NCI-H146 treated with DMSO at 0.1 percent for 48 hours (cell line): ENCODE measurements around the gene CCL27.
"Not testable (repeated sequence)": the region's sequence is repeated elsewhere in the genome, so short reads cannot be mapped to it uniquely, and the experiment has no call there.

Experiments
- DNase-seq: peaks from one replicate; lab custom pipeline; 2025; ENCODE audit not compliant: unreplicated experiment; lab: John Stamatoyannopoulos, UW

The CCL27 gene

DNA sequence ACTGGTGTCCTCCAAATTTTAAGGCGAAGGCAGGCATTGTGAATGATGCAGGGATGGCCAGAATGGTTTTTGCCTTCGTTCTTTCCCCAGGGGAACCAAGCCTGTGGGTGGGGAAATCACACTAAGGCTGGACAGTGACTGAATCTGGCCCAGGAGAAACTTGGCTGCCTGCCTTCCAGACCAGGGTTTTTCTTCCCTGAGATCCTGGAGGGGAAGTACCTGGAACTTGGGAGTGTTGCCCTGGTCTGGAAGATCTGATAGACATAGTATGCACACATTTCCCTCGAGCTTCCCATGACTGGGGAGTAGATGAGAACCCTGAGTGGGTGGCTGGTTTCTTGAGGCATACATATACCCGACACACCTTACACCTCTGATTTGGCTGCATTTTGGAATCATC is 11.1 kb downstream of the CCL27 start:
- no peak for DNase-seq

GRCh38 chr9:34650816-34651215 is 11.6 kb downstream of the CCL27 start:
- DNase-seq: no peak

- DNase-seq: no peak
These were observed 13.8 kb downstream of the CCL27 start for GRCh38 chr9:34648673-34649072.

GRCh38 chr9:34647651-34648050 is 14.8 kb downstream of the CCL27 start:
- no peak for DNase-seq

- DNase-seq: no peak
These were observed 15.4 kb downstream of the CCL27 start for GRCh38 chr9:34647084-34647403.

GRCh38 chr9:34646211-34647083 is 16.0 kb downstream of the CCL27 start, which contains the start of gene GALT:
Gene GALT (plus strand): TSS chr9:34646675. CDS start chr9:34646705, 30 bp downstream.
- DNase-seq: peak; percentile 94

- no peak for DNase-seq
These were observed 17.6 kb downstream of the CCL27 start for GRCh38 chr9:34644766-34645314.

- DNase-seq: no peak
These were observed 19.8 kb downstream of the CCL27 start for GRCh38 chr9:34642679-34643078.

DNA sequence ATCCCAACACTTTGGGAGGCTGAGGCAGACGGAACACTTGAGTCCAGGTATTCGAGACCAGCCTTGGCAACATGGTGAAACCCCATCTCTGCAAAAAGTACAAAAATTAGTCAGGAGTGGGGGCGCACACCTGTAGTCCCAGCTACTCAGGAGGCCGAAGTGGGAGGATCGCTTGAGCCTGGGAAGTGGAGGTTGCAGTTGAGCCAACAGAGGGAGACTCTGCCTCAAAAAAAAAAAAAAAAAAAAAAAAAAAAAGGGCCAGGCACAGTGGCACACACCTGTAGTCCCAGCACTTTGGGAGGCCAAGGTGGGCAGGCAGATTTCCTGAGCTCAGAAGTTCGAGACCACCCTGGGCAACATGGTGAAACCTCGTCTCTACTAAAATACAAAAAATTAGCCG is 23.1 kb downstream of the CCL27 start:
- DNase-seq: not testable (repeated sequence)

- no peak for DNase-seq
These were observed 24.4 kb downstream of the CCL27 start for GRCh38 chr9:34638138-34638445.

- peak; percentile 91 for DNase-seq
These were observed 24.9 kb downstream of the CCL27 start, which contains the start of gene SIGMAR1 for GRCh38 chr9:34637356-34638137. Gene SIGMAR1 (minus strand): TSS chr9:34637787. CDS start chr9:34637697, 90 bp downstream.

DNA sequence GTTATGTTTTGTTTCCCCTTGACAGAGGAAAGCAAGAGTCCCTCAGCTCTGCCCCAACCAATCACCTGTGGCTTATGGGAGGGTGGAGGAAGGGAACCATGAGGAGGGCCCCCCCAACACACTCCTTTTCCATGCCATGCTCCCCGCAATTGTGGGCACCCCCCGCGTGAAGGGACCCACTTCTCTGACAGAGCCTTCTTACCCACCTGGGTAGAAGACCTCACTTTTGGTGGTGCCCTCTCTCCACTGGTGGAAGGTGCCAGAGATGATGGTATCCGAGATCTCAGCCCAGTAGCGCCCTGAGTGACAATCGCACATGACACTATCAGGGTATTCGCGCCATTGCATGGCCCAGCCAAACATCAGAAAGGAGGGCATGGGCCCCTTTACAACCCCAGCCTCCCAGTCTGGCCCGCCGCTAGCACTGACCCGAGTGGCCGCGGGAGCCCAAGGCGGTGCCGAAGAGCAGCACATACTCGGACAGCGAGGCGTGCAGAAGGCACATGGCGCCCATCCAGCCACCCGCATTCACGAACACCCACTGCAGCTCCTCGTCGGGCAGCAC is 25.6 kb downstream of the CCL27 start:
- no peak for DNase-seq

DNA sequence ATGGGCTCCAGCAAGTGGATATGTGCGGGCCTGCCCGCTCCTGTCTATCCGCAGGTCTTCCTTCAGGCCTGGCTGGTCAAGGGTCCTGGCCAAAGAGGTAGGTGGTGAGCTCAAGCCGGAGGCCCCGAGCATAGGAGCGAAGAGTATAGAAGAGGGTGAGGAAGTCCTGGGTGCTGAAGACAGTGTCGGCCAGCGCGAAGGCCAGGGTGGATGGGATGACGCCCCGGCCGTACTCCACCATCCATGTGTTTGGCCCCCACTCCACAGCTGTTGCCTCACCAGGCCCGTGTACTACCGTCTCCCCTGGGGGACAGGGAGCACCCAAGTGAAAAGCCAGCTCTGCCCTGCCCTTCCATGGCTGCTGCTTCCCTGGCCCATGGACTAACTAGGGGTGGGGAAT is 26.9 kb downstream of the CCL27 start:
- DNase-seq: no peak

DNA sequence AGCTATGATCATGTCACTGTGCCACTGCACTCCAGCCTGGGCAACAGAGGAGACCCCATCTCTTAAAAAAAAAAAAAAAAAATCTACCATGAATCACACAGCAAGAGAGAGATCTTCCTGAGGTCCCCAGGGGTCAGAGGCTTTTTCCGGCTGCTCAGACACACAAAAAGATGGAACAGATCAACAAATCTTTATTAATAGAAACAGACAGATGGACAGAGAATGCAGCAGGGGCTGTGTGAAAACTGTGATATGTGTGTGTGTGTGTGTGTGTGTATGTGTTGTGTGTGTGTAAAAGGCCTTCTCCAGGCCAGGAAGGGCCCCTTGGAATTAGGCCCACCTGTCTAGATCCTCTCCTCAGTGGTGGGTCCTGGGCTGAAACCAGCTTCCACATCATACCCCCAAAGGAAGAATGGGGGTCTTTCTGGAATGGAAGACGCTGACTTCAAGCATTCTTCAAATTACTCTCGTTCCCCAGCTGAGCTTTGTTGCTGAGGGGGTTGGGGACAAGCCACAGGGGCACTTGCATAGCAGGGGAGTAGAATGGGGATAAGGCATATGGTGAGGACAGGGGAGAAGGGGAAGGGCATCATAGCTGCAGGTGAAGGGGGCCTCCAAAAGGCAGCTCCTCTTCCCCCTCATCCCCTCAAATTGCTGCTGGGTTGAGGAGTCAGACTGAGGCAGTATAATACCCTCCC is 27.8 kb downstream of the CCL27 start:
- no peak for DNase-seq

GRCh38 chr9:34633851-34634550 is 28.5 kb downstream of the CCL27 start:
- DNase-seq: peak; percentile 58

- no peak for DNase-seq
These were observed 29.3 kb downstream of the CCL27 start for GRCh38 chr9:34633166-34633565.

DNA sequence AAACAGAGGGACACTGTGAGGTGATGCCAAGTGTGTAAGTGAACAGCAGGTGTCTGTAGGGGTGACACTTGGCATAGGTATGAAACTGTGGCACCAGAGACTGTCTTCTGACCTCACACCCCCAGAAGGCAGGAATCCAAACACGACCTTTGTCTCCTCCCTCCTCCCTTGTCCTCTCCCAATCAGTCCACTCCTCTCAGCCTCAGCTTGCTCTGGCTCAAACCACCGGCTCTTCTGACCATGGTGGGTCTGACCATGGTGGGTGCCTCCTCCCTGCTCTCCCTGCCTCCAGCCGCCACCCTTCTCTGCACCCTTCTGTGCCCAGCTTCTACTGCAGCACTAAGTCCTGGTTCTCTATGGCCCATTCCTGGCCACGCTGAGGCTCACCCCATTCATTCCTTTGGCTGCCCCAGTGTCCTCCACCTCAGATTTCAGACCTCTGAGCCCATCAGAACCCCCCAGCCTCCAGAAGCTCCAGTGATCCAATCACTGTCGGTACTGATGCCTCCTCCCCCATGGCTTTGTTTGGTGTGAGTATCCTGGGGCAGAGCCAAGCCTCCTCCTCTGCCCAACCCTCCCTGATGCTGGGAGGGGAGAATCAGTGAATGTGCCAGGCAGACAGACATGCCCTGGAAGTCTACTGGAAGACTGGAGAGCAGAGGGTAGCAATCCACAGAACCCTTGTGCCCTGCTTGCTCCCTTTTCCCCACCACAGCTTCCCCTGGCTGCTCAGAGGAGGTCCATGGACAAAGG is 31.9 kb downstream of the CCL27 start:
- DNase-seq: no peak

DNA sequence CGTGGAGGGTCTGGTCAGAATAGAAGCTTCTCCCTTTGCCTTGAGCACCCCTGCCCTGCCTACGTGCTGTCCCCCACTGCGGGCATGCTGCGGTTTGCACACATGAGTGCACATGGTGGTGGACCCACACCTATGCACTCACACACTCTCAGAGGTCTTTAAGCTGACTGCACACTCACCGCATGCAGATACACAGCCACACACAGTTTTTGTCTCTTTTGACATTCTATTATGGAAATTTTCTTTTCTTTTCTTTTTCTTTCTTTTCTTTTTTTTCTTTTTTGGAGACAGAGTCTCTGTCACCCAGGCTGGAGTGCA is 33.0 kb downstream of the CCL27 start:
- DNase-seq: no peak

DNA sequence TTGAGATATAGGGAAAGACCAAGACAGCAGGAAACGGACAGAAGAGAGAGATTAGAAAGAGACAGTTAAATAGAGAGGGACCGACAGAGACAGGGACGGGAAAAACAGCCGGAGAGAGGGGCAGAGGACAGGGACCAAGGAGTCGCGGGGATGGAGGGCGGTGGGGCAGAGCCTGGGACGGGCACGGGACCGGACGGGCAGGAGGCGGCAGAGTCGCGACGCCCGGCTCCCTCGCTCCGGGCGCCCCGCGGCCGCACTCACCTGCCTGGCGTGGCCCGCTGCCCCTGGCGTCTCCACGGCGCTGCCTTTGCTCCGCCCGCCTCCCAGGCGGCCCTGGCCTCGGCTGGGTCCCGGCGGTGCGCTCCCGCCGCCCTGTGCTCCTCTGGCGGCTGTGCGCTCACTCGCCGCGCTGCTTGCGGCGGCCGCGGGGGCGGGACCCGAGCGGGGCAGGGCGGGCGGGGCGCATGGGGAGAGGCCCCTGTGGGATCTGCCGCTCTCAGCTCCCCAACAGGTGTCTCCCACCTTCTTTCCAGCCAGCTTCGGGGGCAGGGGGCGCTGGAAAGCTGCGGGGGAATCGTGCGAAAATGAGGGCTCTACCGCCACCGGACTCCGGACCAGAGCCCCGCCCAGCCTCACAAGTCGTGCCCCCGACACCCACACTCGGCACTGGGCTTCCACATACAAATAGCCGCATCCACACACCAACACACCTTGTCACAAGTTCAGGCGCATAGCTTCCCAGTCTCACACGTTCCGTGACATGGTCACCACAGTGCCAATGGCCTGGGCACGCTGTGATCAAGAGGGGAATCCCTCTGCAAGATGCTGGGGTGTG is 33.6 kb downstream of the CCL27 start, which contains the start of gene ARID3C:
Gene ARID3C, minus strand, starts transcription at position 411 of the 835 bp plus-strand sequence. CDS start 1,052 bp downstream, outside the sequence.
- DNase-seq: peak; percentile 39
